GM18517 (cell line): ENCODE data around the gene CD300H.
"Not testable (repeated sequence)": the region's sequence is repeated elsewhere in the genome, so short reads cannot be mapped to it uniquely, and the experiment has no call there.

Experiments used
- ATAC-seq: cut with Tn5 transposase; IDR thresholded peaks from one replicate; pipeline ENCODE4 v1.9.1; 2021; ENCODE audit warnings: mild to moderate bottlenecking, moderate library complexity; ENCODE audit not compliant: unreplicated experiment

CD300H gene

DNA sequence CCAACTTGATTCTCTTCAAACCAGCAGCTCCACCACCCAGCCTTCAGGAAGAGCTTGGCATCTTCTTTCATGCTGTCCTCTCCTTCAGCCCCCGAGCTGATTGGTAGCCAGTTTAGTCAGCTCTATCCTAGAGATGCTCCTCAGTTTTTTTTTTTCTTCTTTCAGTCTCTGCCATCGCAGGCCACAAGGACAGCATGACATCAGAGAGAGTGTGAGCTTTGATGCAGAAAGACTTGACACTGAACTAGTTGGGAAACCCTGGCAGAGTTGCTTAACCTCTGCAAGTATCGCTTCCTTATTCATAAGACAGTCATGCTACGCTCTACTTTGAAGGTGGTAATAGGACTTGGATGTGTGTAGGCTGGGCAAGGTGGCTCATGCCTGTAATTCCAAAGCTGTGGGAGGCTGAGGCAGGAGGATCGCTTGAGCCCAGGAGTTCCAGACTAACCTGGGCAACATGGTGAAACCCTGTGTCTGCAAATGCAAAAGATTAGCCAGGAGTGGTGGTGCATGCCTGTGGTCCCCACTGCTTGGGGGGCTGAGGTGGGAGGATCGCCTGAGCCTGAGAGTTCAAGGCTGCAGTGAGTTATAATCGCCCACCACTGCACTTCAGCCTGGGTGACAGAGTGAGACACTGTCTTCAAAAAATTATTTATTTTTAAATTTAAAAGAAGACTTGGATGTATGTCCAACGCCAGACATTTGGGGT lies 38.7 kb downstream of the CD300H start:
- ATAC-seq, result peak; percentile 78

DNA sequence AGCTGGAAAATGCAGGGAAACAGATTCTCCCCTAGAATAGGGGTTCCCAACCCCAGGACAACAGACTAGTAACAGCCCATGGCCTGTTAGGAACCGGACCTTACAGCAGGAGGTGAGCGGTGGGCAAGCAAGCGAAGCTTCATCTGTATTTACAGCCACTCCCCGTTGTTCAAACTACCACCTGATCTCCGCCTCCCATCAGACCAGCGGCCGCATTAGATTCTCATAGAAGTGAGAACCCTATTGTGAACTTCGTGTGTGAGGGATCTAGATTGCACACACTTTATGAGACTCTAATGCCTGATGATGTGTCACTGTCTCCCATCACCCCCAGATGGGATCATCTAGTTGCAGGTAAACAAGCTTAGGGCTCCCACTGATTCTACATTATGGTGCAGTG lies 39.6 kb downstream of the CD300H start:
- ATAC-seq, result no peak

DNA sequence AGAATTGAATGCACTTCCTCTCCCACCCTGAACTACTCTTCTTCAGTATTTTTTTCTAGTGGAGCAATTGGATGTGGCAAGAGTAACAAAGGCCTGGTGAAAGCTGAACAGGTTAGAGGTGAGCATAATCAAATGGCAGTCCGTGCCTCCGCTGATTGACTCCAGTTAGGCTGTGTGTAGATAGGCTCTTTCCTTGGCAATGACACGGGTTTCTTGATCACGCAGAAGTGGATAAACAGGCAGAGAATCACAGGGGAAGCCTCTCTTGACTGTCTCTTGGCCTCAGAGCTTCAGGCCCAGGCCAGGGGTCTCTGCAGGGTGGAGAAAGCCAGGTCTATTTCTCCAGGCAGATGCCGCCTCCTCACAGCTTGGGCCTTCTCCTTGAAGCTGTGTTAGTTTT lies 40.2 kb downstream of the CD300H start:
- no peak for ATAC-seq

GRCh38 chr17:74526681-74527080 lies 40.6 kb downstream of the CD300H start:
- no peak for ATAC-seq

DNA sequence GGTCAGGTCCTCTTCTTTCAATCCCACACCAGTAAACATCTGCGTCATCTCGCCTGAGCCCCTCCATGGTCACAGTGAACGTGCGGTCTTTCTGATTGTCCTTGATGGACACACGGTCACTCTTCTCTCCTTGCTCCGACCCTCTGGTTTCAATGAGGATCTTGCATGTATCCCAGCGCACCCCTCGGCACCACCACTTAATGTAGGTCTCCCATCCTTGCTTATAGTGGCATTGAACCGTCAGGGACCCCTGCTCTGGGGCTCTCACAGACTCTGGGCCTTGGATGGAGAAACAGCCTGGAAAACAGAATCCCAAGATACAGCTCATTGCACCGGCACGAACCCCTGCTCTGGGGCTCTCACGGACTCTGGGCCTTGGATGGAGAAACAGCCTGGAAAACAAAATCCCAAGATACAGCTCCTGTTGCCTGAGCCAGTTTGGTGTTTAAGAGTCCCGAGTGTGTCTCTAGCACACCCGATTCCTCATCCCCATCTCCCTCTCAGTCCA lies 41.5 kb downstream of the CD300H start:
- no peak for ATAC-seq

DNA sequence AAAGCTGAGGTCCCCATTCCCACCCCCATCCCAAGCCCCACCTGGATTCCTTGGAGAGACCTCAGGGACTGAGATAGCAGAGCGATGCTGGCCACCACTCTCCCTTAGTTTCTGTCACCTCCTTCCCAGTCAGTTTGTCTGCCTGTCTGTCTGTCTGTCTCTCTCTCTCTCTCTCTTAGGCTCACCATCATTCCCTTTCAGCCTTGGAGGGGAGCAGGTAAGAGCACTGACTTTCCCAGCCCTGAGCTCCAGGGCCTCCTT lies 41.9 kb downstream of the CD300H start:
- ATAC-seq, result no peak

DNA sequence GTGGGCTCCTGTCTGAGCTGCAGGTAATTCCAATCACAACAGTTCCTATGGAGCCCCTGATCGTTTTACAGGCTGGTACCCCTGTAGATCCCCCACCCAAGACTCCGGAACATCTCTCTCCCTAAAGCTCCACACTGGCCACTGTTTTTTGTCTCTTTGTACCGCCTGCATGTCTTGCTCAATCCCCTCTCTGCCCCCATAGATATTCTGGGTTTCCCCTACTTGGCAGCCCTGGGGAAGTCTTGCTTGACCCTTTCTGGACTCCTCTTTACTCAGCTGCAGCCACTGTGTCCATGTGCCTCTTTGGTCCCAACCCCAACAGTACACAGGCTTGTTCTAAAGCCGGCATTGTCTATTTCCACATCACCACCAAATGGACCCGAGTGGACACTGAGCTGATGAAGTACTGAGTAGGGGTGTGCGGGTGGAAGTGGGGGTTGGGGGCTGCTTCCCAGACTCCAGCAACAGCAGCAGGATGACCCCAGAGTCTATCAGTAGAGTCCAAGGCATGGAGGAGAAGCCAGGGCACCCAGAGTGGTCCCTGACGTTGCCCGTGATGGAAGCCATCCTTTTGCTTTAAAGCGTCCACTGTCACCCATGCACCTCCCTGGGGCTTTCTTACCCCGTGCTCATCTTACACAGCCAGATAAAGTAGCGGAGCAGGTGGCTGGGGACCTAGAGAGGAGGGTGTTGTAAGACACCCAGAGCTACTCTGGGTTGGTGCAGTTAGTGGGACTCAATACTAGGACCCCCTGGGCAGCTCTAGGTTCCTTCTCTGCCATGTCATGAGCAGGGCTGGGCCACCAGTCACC lies 42.5 kb downstream of the CD300H start:
- no peak for ATAC-seq

- ATAC-seq, result no peak
Measured at GRCh38 chr17:74523308-74523707, 44.0 kb downstream of the CD300H start.

DNA sequence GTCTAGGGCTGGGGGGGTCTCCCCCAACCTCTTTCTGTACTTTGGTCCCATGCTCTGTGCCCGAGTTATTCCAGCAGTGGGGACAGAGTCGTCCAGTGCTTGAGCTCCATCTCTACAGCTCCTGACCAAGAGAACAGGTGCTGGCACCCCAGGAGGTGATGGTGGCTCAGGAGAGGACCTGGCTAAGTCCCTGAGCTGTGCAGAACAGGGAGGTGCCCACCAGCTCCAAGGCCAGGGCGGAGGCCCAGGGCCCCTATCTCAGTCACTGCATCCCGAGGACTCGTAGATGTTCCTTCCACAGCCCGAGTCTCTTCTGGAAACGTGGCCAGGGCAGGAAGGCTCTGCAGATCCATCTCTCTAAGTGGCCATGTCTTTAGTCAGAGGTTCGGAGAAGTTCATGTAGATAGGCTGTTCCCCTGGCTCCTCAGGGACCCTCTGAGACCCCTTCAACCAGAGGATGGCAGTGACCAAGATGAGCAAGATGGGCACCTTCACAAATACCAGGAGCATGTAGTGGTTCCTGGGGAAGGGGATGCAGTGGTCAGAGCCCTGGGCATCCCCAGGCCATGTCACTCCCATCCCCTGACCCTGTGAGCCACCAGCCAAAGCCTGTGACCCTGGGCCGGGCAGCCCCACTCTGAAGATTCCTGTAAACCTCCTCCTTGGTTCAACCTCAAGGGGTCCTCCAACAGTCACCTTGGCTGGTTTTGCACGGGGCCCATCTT lies 44.8 kb downstream of the CD300H start:
- no peak for ATAC-seq

- no peak for ATAC-seq
Measured at GRCh38 chr17:74521701-74522201, 45.6 kb downstream of the CD300H start.

GRCh38 chr17:74520790-74521480 lies 46.4 kb downstream of the CD300H start:
- ATAC-seq, result no peak

GRCh38 chr17:74520016-74520434 lies 47.3 kb downstream of the CD300H start:
- no peak for ATAC-seq

GRCh38 chr17:74518413-74518981 lies 48.8 kb downstream of the CD300H start:
- ATAC-seq, result not testable (repeated sequence)

- no peak for ATAC-seq
Measured at GRCh38 chr17:74516561-74517328, 50.6 kb downstream of the CD300H start.

GRCh38 chr17:74515941-74516340 lies 51.4 kb downstream of the CD300H start:
- ATAC-seq, result no peak

DNA sequence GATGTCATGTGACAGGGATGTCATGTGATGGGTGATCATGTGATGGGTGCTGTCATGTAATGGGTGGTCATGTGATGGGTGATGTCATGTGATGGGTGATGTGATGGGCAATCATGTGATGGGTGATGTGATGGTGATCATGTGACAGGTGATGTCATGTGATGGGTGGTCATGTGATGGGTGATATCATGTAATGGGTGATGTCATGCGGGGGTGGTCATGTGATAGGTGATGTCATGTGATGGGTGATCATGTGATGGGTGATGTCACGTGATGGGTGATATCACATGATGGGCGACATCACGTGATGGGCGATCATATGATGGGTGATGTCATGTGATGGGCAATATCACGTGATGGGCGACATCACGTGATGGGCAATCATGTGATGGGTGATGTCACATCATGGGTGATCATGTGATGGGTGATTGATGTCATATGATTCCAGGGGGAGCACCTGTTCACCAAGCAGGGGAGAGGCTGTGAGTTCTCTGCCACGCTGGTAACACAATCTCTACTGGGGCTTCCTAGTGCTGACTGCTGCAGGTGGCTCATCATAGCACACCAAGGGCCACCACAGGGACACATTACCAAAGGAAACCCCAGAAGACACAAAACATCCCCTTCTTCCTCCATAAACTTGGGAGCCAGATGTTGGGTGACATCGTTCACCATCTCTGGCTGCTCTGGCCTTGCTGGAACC lies 52.5 kb downstream of the CD300H start:
- no peak for ATAC-seq

DNA sequence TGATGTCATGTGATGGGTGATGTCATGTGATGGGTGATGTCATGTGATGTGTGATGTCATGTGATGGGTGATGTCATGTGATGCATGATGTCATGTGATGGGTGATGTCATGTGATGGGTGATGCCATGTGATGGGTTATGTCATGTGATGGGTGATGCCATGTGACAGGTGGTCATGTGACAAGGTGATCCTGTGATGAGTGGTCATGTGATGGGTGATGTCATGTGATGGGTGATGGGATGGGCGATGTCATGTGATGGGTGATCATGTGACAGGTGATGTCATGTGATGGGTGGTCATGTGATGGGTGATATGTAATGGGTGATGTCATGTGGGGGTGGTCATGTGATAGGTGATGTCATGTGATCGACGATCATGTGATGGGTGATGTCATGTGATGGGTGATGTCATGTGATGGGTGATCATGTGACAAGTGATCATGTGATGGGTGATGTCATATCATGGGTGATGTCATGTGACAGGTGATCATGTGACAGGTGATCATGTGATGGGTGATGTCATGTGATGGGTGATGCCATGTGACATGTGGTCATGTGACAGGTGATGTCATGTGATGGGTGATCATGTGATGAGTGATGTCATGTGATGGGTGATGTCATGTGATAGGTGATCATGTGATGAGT lies 53.2 kb downstream of the CD300H start:
- ATAC-seq, result no peak

DNA sequence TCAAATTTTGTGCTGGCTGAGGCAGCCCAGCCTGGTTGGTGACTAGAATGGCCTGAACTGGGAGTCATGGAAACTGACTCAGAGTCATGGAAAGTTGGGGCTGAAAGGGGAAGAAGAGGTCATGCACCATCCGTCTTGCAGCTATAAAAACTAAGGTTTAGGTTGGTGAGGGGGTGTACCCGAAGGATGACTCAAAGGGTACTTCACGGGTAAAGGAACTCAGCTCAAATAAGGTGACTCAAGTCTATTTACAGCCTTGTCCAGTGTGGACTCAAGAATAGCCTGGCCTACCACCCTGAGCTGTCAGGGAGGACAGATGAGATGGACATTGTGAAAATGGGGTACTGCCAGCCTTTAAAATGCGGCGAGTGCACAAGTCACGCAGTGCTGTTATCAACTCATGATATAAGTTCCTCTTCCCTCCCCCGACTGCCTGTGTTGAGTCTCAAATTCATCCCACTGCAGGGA lies 54.7 kb downstream of the CD300H start:
- ATAC-seq, result peak; percentile 48

DNA sequence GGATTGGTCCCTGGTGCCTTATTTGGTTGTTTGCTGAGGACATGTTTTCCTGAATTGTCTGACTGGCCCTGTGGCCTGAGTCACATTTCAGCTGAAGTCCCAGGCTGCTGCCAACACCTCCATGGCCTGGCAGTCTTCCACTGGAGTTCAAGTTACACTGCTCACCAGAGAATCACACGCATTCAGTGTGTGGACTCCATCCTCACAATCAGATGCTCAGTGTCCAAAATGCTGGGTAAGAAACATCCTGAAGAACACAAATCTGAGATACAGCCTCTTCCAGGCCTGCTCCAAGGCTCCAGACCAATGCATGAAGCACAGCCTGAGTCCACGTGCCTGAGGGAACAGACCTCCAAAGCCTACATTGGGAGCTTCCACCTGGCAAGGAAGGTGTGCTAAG lies 55.3 kb downstream of the CD300H start:
- no peak for ATAC-seq
